Thyroid gland (tissue), 4 donors: ENCODE measurements around the gene CGGBP1. TPM values are rescaled to one million over a fixed set of nuclear protein-coding genes. Genes with fewer than 3 reads are reported as not detected.
"Not testable (repeated sequence)": the region's sequence is repeated elsewhere in the genome, so short reads cannot be mapped to it uniquely, and the experiment has no call there.

Experiments used
- DNase-seq, 2 donors: peaks; one replicate each; pipeline ENCODE4 v3.0.0-alpha.2; 2019
- H3K27ac ChIP-seq, 3 donors: fragments of 200-600 bp; sonication (generic); 1 replicate in 2 of 3; 2 replicates in 1 of 3; pipeline ENCODE4 v1.5.1; 2016 to 2019; ENCODE audit warnings: mild to moderate bottlenecking in 1 of 3, moderate library complexity in 1 of 3
- H3K27me3 ChIP-seq: fragments of 200-600 bp; sonication (generic); one replicate; pipeline ENCODE4 v1.5.1; 2019
- H3K36me3 ChIP-seq, 2 donors: fragments of 200-600 bp; sonication (generic); one replicate each; pipeline ENCODE4 v1.5.1; 2016 to 2019
- H3K4me1 ChIP-seq, 2 donors: fragments of 200-600 bp; sonication (generic); one replicate each; pipeline ENCODE4 v1.5.1; 2017 to 2019
- H3K4me3 ChIP-seq, 3 donors: fragments of 200-600 bp; sonication (generic); replicated peaks in 1 of 3; 1 replicate in 2 of 3; 2 replicates in 1 of 3; pipeline ENCODE4 v1.5.1; 2016; ENCODE audit warnings: mild to moderate bottlenecking in 1 of 3
- H3K9me3 ChIP-seq: fragments of 200-600 bp; sonication (generic); one replicate; pipeline ENCODE4 v1.5.1; 2017
- CTCF ChIP-seq, 6 experiments: fragments of 200-600 bp in 3 of 6; fragments of 450-650 bp in 3 of 6; sonication (generic) in 3 of 6; IDR thresholded peaks; one replicate each; pipeline ENCODE4 v1.5.1; 2016 to 2019; ENCODE audit warnings: antibody characterized with exemption in 6 of 6, mild to moderate bottlenecking in 2 of 6, inconsistent platforms in 1 of 6, moderate library complexity in 1 of 6
- POLR2A ChIP-seq, 2 donors: fragments of 450-650 bp; IDR thresholded peaks; one replicate each; pipeline ENCODE4 v1.6.1; 2017; ENCODE audit warnings: antibody characterized with exemption in 2 of 2, mild to moderate bottlenecking in 2 of 2, moderate library complexity in 1 of 2
- WGBS, 2 donors: methylation state at CpG; one replicate each; pipeline ENCODE4 v1.1.5; 2017; 5-methylcytosine and 5-hydroxymethylcytosine counted together
- intact Hi-C: fragments of 100-400 bp; cut with DNase I; formaldehyde crosslinking; loops from one replicate; pipeline ENCODE4 v1.15.1; 2023
- total RNA-seq, 4 donors: library from RNA; depleted of rRNA; stranded (reverse); fragments of >200 nt; gene quantifications; one replicate each; pipeline ENCODE4 v1.2.3, GENCODE V29; 2016

Gene CGGBP1
- total RNA-seq, 4 donors from 2014 or later, result 85.7 to 122 (median 90.9) TPM

DNA sequence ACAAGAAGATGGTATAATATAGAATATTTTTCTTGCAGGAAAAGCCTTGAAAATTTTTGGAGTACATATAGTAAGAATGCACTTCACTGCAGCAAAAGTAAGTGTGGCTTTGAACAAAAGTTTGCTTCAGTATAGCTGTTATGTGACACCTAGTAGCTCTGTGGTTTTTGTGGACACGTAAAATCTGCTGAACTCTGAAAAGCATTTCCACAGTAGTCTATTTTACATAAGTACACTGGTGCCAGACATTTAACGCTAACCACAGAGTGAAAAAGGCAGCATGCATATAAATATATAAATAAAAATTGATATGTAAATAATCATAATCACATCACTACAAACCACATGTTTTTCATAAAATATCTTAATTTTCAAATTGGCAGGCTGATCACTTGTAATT is 39.8 kb downstream of the CGGBP1 start:
- no peak for DNase-seq
- no peaks in the 10 kb centered on the region for H3K9me3 ChIP-seq
- TF ChIP-seq CTCF (IDR thresholded peaks at IDR 0.05) (no peak), POLR2A (IDR thresholded peaks at IDR 0.05) (no peak)
- H3K4me1 ChIP-seq, result no peaks in the 10 kb centered on the region
- H3K27me3 ChIP-seq, result no peaks in the 10 kb centered on the region
- intact Hi-C loops, result no loop called here
- no peak overlapping the region for H3K27ac ChIP-seq
- no peaks in the 10 kb centered on the region for H3K36me3 ChIP-seq
- H3K4me3 ChIP-seq, result no peak overlapping the region
- 72 to 85% methylated on average over 2 of the region's 2 CpGs for WGBS, 2 donors

- WGBS, 2 donors, result 100% methylated on average over 9 to 11 of the region's 35 CpGs
- H3K4me1 ChIP-seq, H3K27me3 ChIP-seq, H3K27ac ChIP-seq, DNase-seq, H3K4me3 ChIP-seq, intact Hi-C loops, H3K9me3 ChIP-seq, H3K36me3 ChIP-seq: not testable (repeated sequence)
Measured at GRCh38 chr3:88015656-88016055, 43.1 kb downstream of the CGGBP1 start.

- Histone ChIP-seq H3K27ac (no peak overlapping the region), H3K36me3 (no peaks in the 10 kb centered on the region), H3K4me1 (no peaks in the 10 kb centered on the region), H3K9me3 (no peaks in the 10 kb centered on the region), H3K27me3 (no peaks in the 10 kb centered on the region), H3K4me3 (no peak overlapping the region)
- TF ChIP-seq POLR2A (IDR thresholded peaks at IDR 0.05) (no peak), CTCF (IDR thresholded peaks at IDR 0.05) (no peak)
- WGBS, 2 donors, result 51 to 58% methylated on average over 2 of the region's 2 CpGs
- DNase-seq, result no peak
- intact Hi-C loops, result no loop called here
Measured at GRCh38 chr3:88013592-88013991, 45.2 kb downstream of the CGGBP1 start.

DNA sequence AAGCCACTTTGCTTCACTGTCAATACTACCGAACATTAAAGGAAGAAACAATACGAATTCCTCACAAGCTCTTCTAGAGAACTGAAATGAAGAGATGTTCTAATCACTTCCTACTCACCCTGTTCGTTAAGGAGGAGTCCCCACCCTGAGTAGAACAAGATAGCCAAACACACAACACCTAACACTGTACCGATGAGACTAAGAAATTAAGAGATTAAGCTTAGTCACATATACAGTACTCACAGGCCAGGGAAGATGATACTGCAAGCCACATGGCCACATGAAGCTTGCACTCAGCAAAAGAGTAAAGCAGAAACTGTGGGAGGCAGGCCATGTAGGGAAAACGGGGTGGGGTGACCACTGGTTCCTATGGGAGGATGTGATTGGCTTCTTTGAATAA is 48.0 kb downstream of the CGGBP1 start:
- no peaks in the 10 kb centered on the region for H3K9me3 ChIP-seq
- no peak overlapping the region for H3K27ac ChIP-seq
- WGBS, 2 donors, result 86 to 87% methylated on average over 5 of the region's 5 CpGs
- no peaks in the 10 kb centered on the region for H3K36me3 ChIP-seq
- TF ChIP-seq CTCF (IDR thresholded peaks at IDR 0.05), result no peak
- no peak for TF ChIP-seq POLR2A (IDR thresholded peaks at IDR 0.05)
- no peak for DNase-seq
- no peaks in the 10 kb centered on the region for H3K4me1 ChIP-seq
- H3K27me3 ChIP-seq, result no peaks in the 10 kb centered on the region
- no peak overlapping the region for H3K4me3 ChIP-seq
- intact Hi-C loops, result no loop called here

- H3K4me1 ChIP-seq, result no peaks in the 10 kb centered on the region
- H3K36me3 ChIP-seq, result no peaks in the 10 kb centered on the region
- H3K27ac ChIP-seq, result no peak overlapping the region
- TF ChIP-seq POLR2A (IDR thresholded peaks at IDR 0.05) (no peak), CTCF (IDR thresholded peaks at IDR 0.05) (no peak)
- intact Hi-C loops, result loop anchor here (5.0 kb wide), 1 partner anchor 237 kb away; no protein-coding TSS in a partner anchor
- no peaks in the 10 kb centered on the region for H3K27me3 ChIP-seq
- no peaks in the 10 kb centered on the region for H3K9me3 ChIP-seq
- no peak overlapping the region for H3K4me3 ChIP-seq
- WGBS, 2 donors, result 90 to 92% methylated on average over 2 of the region's 2 CpGs
- DNase-seq, result no peak
Measured at GRCh38 chr3:88009066-88009465, 49.7 kb downstream of the CGGBP1 start.

- H3K27ac ChIP-seq, result no peak overlapping the region
- H3K9me3 ChIP-seq, result no peaks in the 10 kb centered on the region
- TF ChIP-seq CTCF (IDR thresholded peaks at IDR 0.05) (peak in 3 of 6 experiments; percentile 41 to 57 (median 52)), POLR2A (IDR thresholded peaks at IDR 0.05) (no peak)
- no peaks in the 10 kb centered on the region for H3K36me3 ChIP-seq
- intact Hi-C loops, result loop anchor here (5.0 kb wide), 1 partner anchor 233 kb away; no protein-coding TSS in a partner anchor
- H3K4me1 ChIP-seq, result no peaks in the 10 kb centered on the region
- DNase-seq, result no peak
- H3K27me3 ChIP-seq, result no peaks in the 10 kb centered on the region
- H3K4me3 ChIP-seq, result no peak overlapping the region
- 17 to 32% methylated on average over 2 of the region's 2 CpGs for WGBS, 2 donors
Measured at GRCh38 chr3:88005066-88005465, 53.7 kb downstream of the CGGBP1 start.
